OCI-LY1 (cell line): ENCODE data around the gene TEC.

Experiments used
- EZH2 ChIP-seq: fragments of 200-600 bp; sonication (generic), shearing (Covaris generic); IDR thresholded peaks from 2 replicates; pipeline ENCODE4 v1.8.0; 2017; ENCODE audit warnings: borderline replicate concordance, mixed run types, mild to moderate bottlenecking, antibody characterized with exemption, low read length, moderate library complexity, mixed read lengths
- TF ChIP-seq, protein P1 (sequence below): fragments of 200-600 bp; sonication (generic), shearing (Covaris generic); IDR thresholded peaks from 2 replicates; pipeline ENCODE4 v1.5.1; 2017; ENCODE audit warnings: mild to moderate bottlenecking, antibody characterized with exemption, low read length, moderate library complexity, mixed read lengths

DNA sequence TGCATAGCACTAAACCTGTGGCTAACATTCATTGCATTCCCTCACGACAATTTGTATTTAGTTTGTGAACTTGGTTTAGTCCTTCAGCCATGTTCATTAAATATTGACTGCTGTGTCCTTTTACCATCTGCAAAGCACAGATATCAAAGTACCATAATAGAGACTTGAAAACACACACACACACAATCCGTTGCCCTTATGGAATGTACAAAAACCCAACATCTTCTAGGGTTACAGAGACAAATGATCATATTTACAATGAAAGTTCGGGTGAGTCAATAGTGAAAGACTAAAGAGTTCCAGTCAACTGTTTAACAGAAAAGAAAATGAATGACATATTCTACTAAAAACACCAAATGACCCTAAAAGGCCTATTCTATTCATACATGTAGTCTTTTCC is 84.8 kb downstream of the TEC start:
- TF ChIP-seq, protein P1, sequence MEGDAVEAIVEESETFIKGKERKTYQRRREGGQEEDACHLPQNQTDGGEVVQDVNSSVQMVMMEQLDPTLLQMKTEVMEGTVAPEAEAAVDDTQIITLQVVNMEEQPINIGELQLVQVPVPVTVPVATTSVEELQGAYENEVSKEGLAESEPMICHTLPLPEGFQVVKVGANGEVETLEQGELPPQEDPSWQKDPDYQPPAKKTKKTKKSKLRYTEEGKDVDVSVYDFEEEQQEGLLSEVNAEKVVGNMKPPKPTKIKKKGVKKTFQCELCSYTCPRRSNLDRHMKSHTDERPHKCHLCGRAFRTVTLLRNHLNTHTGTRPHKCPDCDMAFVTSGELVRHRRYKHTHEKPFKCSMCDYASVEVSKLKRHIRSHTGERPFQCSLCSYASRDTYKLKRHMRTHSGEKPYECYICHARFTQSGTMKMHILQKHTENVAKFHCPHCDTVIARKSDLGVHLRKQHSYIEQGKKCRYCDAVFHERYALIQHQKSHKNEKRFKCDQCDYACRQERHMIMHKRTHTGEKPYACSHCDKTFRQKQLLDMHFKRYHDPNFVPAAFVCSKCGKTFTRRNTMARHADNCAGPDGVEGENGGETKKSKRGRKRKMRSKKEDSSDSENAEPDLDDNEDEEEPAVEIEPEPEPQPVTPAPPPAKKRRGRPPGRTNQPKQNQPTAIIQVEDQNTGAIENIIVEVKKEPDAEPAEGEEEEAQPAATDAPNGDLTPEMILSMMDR, result no peak
- no peak for TF ChIP-seq EZH2
